Measurements from ENCODE around the gene STX1B.

STX1B gene

GRCh38 chr16:30950516-30951065 is 59.8 kb downstream of the STX1B start:
- Histone ChIP-seq H3K36me3 (ENCODE audit: insufficient read depth, low read length) (no peaks in the 10 kb centered on the region; the same call in 1 of the 2 replicates), H3K27ac (no peak overlapping the region), H3K4me3 (no peak overlapping the region), H3K9me3 (ENCODE audit: low read depth, low read length) (no peaks in the 10 kb centered on the region), H3K9ac (ENCODE audit: insufficient read length) (no peak overlapping the region)
- DNase-seq (ENCODE audit: low read depth, low spot score): no peak
- TF ChIP-seq EZH2 (IDR thresholded peaks at IDR 0.05) (no peak), FOXP2 (optimal IDR thresholded peaks at IDR 0.05; ENCODE audit: control extremely low read depth, extremely low read length, insufficient read depth) (no peak), POLR2AphosphoS5 (IDR thresholded peaks at IDR 0.05; ENCODE audit: borderline replicate concordance, low read depth, low read length) (no peak)

GRCh38 chr16:30949650-30950515 is 60.6 kb downstream of the STX1B start:
- DNase-seq (ENCODE audit: low read depth, low spot score): no peak
- Histone ChIP-seq H3K9ac (ENCODE audit: insufficient read length) (peak overlapping the region; percentile 73), H3K9me3 (ENCODE audit: low read depth, low read length) (no peaks in the 10 kb centered on the region), H3K4me3 (peak overlapping the region; percentile 88), H3K27ac (no peak overlapping the region), H3K36me3 (ENCODE audit: insufficient read depth, low read length) (no peaks in the 10 kb centered on the region; the same call in 1 of the 2 replicates)
- TF ChIP-seq FOXP2 (optimal IDR thresholded peaks at IDR 0.05; ENCODE audit: control extremely low read depth, extremely low read length, insufficient read depth) (no peak), EZH2 (IDR thresholded peaks at IDR 0.05) (no peak), POLR2AphosphoS5 (IDR thresholded peaks at IDR 0.05; ENCODE audit: borderline replicate concordance, low read depth, low read length) (no peak)

- TF ChIP-seq POLR2AphosphoS5 (IDR thresholded peaks at IDR 0.05; ENCODE audit: borderline replicate concordance, low read depth, low read length) (peak; percentile 58; the same call in 1 of the 2 replicates), EZH2 (IDR thresholded peaks at IDR 0.05) (no peak)
Measured at GRCh38 chr16:30948667-30949649, 61.5 kb downstream of the STX1B start, which contains the start of gene ORAI3. Gene ORAI3 (plus strand): TSS chr16:30949068. CDS start chr16:30949290, 222 bp downstream.

GRCh38 chr16:30947859-30948666 is 62.4 kb downstream of the STX1B start:
- H3K4me3 ChIP-seq: peak overlapping the region; percentile 88
- H3K27ac ChIP-seq: no peak overlapping the region
- TF ChIP-seq EZH2 (IDR thresholded peaks at IDR 0.05) (no peak), FOXP2 (optimal IDR thresholded peaks at IDR 0.05; ENCODE audit: control extremely low read depth, extremely low read length, insufficient read depth) (no peak), POLR2AphosphoS5 (IDR thresholded peaks at IDR 0.05; ENCODE audit: borderline replicate concordance, low read depth, low read length) (no peak; the same call in 1 of the 2 replicates)
- H3K36me3 ChIP-seq (ENCODE audit: insufficient read depth, low read length): peaks cover 11% of the 10 kb centered on the region
- H3K9me3 ChIP-seq (ENCODE audit: low read depth, low read length): no peaks in the 10 kb centered on the region
- DNase-seq (ENCODE audit: low read depth, low spot score): peak; percentile 83
- H3K9ac ChIP-seq (ENCODE audit: insufficient read length): no peak overlapping the region

More at GRCh38 chr16:30948667-30949649, 61.5 kb downstream of the STX1B start, which contains the start of gene ORAI3:
- Histone ChIP-seq H3K9ac (ENCODE audit: insufficient read length) (peak within 1 kb of the TSS; percentile 73), H3K4me3 (peak within 1 kb of the TSS; percentile 88), H3K9me3 (ENCODE audit: low read depth, low read length) (no peaks in the 10 kb centered on the region), H3K27ac (no peak within 1 kb of the TSS), H3K36me3 (ENCODE audit: insufficient read depth, low read length) (peaks cover 7% of the 10 kb centered on the region)
- no peak for DNase-seq (ENCODE audit: low read depth, low spot score)

GRCh38 chr16:30947541-30947858 is 62.9 kb downstream of the STX1B start:
- Histone ChIP-seq H3K9ac (ENCODE audit: insufficient read length) (no peak overlapping the region), H3K36me3 (ENCODE audit: insufficient read depth, low read length) (peaks cover 16% of the 10 kb centered on the region), H3K27ac (no peak overlapping the region), H3K4me3 (no peak overlapping the region), H3K9me3 (ENCODE audit: low read depth, low read length) (no peaks in the 10 kb centered on the region)
- no peak for DNase-seq (ENCODE audit: low read depth, low spot score)
- TF ChIP-seq POLR2AphosphoS5 (IDR thresholded peaks at IDR 0.05; ENCODE audit: borderline replicate concordance, low read depth, low read length) (no peak), FOXP2 (optimal IDR thresholded peaks at IDR 0.05; ENCODE audit: control extremely low read depth, extremely low read length, insufficient read depth) (no peak), EZH2 (IDR thresholded peaks at IDR 0.05) (no peak)

- no peak overlapping the region for H3K27ac ChIP-seq
- no peak overlapping the region for H3K9ac ChIP-seq (ENCODE audit: insufficient read length)
- no peak for TF ChIP-seq FOXP2 (optimal IDR thresholded peaks at IDR 0.05; ENCODE audit: control extremely low read depth, extremely low read length, insufficient read depth)
- no peak for TF ChIP-seq POLR2AphosphoS5 (IDR thresholded peaks at IDR 0.05; ENCODE audit: borderline replicate concordance, low read depth, low read length)
- no peak for TF ChIP-seq EZH2 (IDR thresholded peaks at IDR 0.05)
- no peak for DNase-seq (ENCODE audit: low read depth, low spot score)
- H3K4me3 ChIP-seq: no peak overlapping the region
- H3K9me3 ChIP-seq (ENCODE audit: low read depth, low read length): no peaks in the 10 kb centered on the region
- H3K36me3 ChIP-seq (ENCODE audit: insufficient read depth, low read length): peaks cover 22% of the 10 kb centered on the region
Measured at GRCh38 chr16:30946671-30947540, 63.5 kb downstream of the STX1B start.

GRCh38 chr16:30944352-30944751 is 66.1 kb downstream of the STX1B start:
- peaks cover 28% of the 10 kb centered on the region for H3K36me3 ChIP-seq (ENCODE audit: insufficient read depth, low read length)

More at GRCh38 chr16:30944352-30944751, 66.1 kb downstream of the STX1B start:
- no peak for DNase-seq (ENCODE audit: low read depth, low spot score)
- Histone ChIP-seq H3K27ac (no peak overlapping the region), H3K9ac (ENCODE audit: insufficient read length) (no peak overlapping the region), H3K9me3 (ENCODE audit: low read depth, low read length) (no peaks in the 10 kb centered on the region), H3K4me3 (no peak overlapping the region)
- TF ChIP-seq EZH2 (IDR thresholded peaks at IDR 0.05): no peak
- TF ChIP-seq FOXP2 (optimal IDR thresholded peaks at IDR 0.05; ENCODE audit: control extremely low read depth, extremely low read length, insufficient read depth): no peak
- TF ChIP-seq POLR2AphosphoS5 (IDR thresholded peaks at IDR 0.05; ENCODE audit: borderline replicate concordance, low read depth, low read length): no peak
